ENCODE results near the gene PAK1. TPM values are rescaled to one million over a fixed set of nuclear protein-coding genes. Genes with fewer than 3 reads are reported as not detected.

Gene PAK1
- total RNA-seq, 1 donor from 2014 or later, result 54.8 TPM

GRCh38 chr11:77475206-77475605 lies 1.3 kb upstream of the PAK1 start:
- intact Hi-C loops (cut with micrococcal nuclease), result loop anchor here (2.0 kb wide), 2 partner anchors 114 to 346 kb away; partner anchors contain the start of genes AAMDC, AQP11 and RSF1

GRCh38 chr11:77474684-77475060 lies 778 bp upstream of the PAK1 start:
- intact Hi-C loops (cut with micrococcal nuclease), result loop anchor here (1.0 to 5.0 kb wide), 5 partner anchors 63 to 1098 kb away; partner anchors contain the start of genes AAMDC, AQP11, NARS2 and RSF1

GRCh38 chr11:77472991-77473800 lies 698 bp downstream of the PAK1 start:
- intact Hi-C loops (cut with micrococcal nuclease), result loop anchor here (1.0 to 5.0 kb wide), 2 partner anchors 164 to 1099 kb away; partner anchors contain the start of genes CLNS1A and NARS2

- intact Hi-C loops (cut with micrococcal nuclease), result loop anchor here (1.0 to 5.0 kb wide), 3 partner anchors 25 to 1101 kb away; partner anchors contain the start of gene NARS2
Measured at GRCh38 chr11:77471558-77472193, 2.2 kb downstream of the PAK1 start.

- intact Hi-C loops (cut with micrococcal nuclease), result loop anchor here (1.0 to 5.0 kb wide), 3 partner anchors 24 to 1101 kb away; partner anchors contain the start of gene NARS2
Measured at GRCh38 chr11:77470971-77471370, 2.9 kb downstream of the PAK1 start.

GRCh38 chr11:77470504-77470903 lies 3.4 kb downstream of the PAK1 start:
- intact Hi-C loops (cut with micrococcal nuclease), result loop anchor here (2.0 to 5.0 kb wide), 2 partner anchors 24 to 1102 kb away; partner anchors contain the start of gene NARS2

GRCh38 chr11:77468527-77468926 lies 5.4 kb downstream of the PAK1 start:
- intact Hi-C loops (cut with micrococcal nuclease), result no loop called here

GRCh38 chr11:77467993-77468392 lies 5.9 kb downstream of the PAK1 start:
- intact Hi-C loops (cut with micrococcal nuclease), result no loop called here

GRCh38 chr11:77467233-77467632 lies 6.7 kb downstream of the PAK1 start:
- intact Hi-C loops (cut with micrococcal nuclease), result no loop called here

GRCh38 chr11:77457340-77457739 lies 16.6 kb downstream of the PAK1 start:
- intact Hi-C loops (cut with micrococcal nuclease), result no loop called here

- intact Hi-C loops (cut with micrococcal nuclease), result no loop called here
Measured at GRCh38 chr11:77455740-77456139, 18.2 kb downstream of the PAK1 start.

GRCh38 chr11:77454867-77455655 lies 18.8 kb downstream of the PAK1 start:
- intact Hi-C loops (cut with micrococcal nuclease), result no loop called here

GRCh38 chr11:77450227-77450626 lies 23.7 kb downstream of the PAK1 start:
- intact Hi-C loops (cut with micrococcal nuclease), result no loop called here

- intact Hi-C loops (cut with micrococcal nuclease), result loop anchor here (2.0 kb wide), 1 partner anchor 39 kb away; no protein-coding TSS in a partner anchor
Measured at GRCh38 chr11:77449784-77450183, 24.1 kb downstream of the PAK1 start.

GRCh38 chr11:77449060-77449521 lies 24.8 kb downstream of the PAK1 start:
- intact Hi-C loops (cut with micrococcal nuclease), result loop anchor here (2.0 kb wide), 1 partner anchor 38 kb away; no protein-coding TSS in a partner anchor

- intact Hi-C loops (cut with micrococcal nuclease), result loop anchor here (2.0 kb wide), 1 partner anchor 37 kb away; no protein-coding TSS in a partner anchor
Measured at GRCh38 chr11:77448269-77448668, 25.6 kb downstream of the PAK1 start.

GRCh38 chr11:77446911-77447629 lies 26.8 kb downstream of the PAK1 start:
- intact Hi-C loops (cut with micrococcal nuclease), result loop anchor here (2.0 kb wide), 1 partner anchor 24 kb away; no protein-coding TSS in a partner anchor

- intact Hi-C loops (cut with micrococcal nuclease), result no loop called here
Measured at GRCh38 chr11:77444261-77444660, 29.6 kb downstream of the PAK1 start.

- intact Hi-C loops (cut with micrococcal nuclease), result no loop called here
Measured at GRCh38 chr11:77442394-77443053, 31.4 kb downstream of the PAK1 start.

- intact Hi-C loops (cut with micrococcal nuclease), result no loop called here
Measured at GRCh38 chr11:77441426-77441825, 32.5 kb downstream of the PAK1 start.

Data from T-helper 1 cell treated with Interleukin-12 subunit alpha and Interleukin-12 subunit beta and Interleukin-4 antibody, amounts not matched to agents 30 ng/mL and 1 ng/mL, for 36 hours (primary cell).